ENCODE data around the gene ELMO1. TPM values are rescaled to one million over a fixed set of nuclear protein-coding genes. Genes with fewer than 3 reads are reported as not detected.

The ELMO1 gene
- polyA plus RNA-seq, 1 donor (not counting 4 experiments of a cell fraction or from before 2014, with no cell fraction given): not detected

DNA sequence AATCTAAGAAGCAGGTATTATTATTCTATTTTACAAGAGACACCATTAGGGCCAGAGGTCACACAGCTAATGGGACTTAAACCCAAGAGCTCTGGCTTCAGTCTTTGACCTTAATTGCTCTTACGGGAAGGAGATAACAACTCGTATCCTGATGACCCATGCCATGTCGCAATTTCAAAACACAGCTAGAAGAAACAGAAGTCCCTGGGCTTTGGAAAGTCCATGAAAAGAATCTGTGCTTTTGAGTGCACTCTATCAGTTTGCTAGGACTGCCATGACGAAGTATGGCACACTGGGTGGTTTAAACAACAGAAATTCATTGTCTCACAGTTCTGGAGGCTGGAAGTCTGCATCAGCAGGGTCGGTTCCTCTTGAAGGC, 476.5 kb downstream of the ELMO1 start:
- H3K79me2 ChIP-seq (ENCODE audit: control insufficient read depth, insufficient read depth, low read length): no peaks in the 10 kb centered on the region
- H3K4me3 ChIP-seq (ENCODE audit: control insufficient read depth in 2 of 3, extremely low read depth in 1 of 3, insufficient read depth in 2 of 3, low read depth in 1 of 3, low read length in 3 of 3): no peak overlapping the region
- dilution Hi-C loops (cut with MboI; ENCODE audit: extremely low pct_ligation_motif_present, low sequenced_read_pairs): no loop called here
- DNase-seq (ENCODE audit: low read depth, low spot score) (no peak), FAIRE-seq (no peak)
- no peaks in the 10 kb centered on the region for H3K4me1 ChIP-seq (ENCODE audit: control insufficient read depth, extremely low read depth, insufficient read depth, low read length)
- no peaks in the 10 kb centered on the region for H3K9me1 ChIP-seq (ENCODE audit: control insufficient read depth, extremely low read depth, insufficient read depth, low read length)
- H3K27ac ChIP-seq (ENCODE audit: control insufficient read depth, insufficient read depth, low read length): no peak overlapping the region
- no peak overlapping the region for H3K9ac ChIP-seq (ENCODE audit: control insufficient read depth, extremely low read depth, insufficient read depth, low read length)
- TF ChIP-seq EZH2 (IDR thresholded peaks at IDR 0.05; ENCODE audit: low read length): no peak
- TF ChIP-seq, protein P1, sequence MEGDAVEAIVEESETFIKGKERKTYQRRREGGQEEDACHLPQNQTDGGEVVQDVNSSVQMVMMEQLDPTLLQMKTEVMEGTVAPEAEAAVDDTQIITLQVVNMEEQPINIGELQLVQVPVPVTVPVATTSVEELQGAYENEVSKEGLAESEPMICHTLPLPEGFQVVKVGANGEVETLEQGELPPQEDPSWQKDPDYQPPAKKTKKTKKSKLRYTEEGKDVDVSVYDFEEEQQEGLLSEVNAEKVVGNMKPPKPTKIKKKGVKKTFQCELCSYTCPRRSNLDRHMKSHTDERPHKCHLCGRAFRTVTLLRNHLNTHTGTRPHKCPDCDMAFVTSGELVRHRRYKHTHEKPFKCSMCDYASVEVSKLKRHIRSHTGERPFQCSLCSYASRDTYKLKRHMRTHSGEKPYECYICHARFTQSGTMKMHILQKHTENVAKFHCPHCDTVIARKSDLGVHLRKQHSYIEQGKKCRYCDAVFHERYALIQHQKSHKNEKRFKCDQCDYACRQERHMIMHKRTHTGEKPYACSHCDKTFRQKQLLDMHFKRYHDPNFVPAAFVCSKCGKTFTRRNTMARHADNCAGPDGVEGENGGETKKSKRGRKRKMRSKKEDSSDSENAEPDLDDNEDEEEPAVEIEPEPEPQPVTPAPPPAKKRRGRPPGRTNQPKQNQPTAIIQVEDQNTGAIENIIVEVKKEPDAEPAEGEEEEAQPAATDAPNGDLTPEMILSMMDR (optimal IDR thresholded peaks at IDR 0.05 in 1 of 3, IDR thresholded peaks at IDR 0.05 in 1 of 3, conservative IDR thresholded peaks at IDR 0.05 in 1 of 3; ENCODE audit: extremely low read depth in 1 of 3, insufficient read depth in 2 of 3, low read length in 3 of 3): no peak
- H3K9me3 ChIP-seq (ENCODE audit: control insufficient read depth, low read depth, low read length): no peaks in the 10 kb centered on the region
- no peak overlapping the region for H3K4me2 ChIP-seq (ENCODE audit: control insufficient read depth, extremely low read depth, insufficient read depth, low read depth, low read length)
- no peaks in the 10 kb centered on the region for H4K20me1 ChIP-seq (ENCODE audit: control insufficient read depth, extremely low read depth, insufficient read depth, low read length)
- H3K36me3 ChIP-seq (ENCODE audit: control insufficient read depth in 2 of 2, extremely low read depth in 1 of 2, insufficient read depth in 2 of 2, low read length in 2 of 2): no peaks in the 10 kb centered on the region
- no peak overlapping the region for H2AFZ ChIP-seq (ENCODE audit: control insufficient read depth, low read length)
- H3K27me3 ChIP-seq (ENCODE audit: control insufficient read depth, extremely low read depth, insufficient read depth, low read length): no peaks in the 10 kb centered on the region

DNA sequence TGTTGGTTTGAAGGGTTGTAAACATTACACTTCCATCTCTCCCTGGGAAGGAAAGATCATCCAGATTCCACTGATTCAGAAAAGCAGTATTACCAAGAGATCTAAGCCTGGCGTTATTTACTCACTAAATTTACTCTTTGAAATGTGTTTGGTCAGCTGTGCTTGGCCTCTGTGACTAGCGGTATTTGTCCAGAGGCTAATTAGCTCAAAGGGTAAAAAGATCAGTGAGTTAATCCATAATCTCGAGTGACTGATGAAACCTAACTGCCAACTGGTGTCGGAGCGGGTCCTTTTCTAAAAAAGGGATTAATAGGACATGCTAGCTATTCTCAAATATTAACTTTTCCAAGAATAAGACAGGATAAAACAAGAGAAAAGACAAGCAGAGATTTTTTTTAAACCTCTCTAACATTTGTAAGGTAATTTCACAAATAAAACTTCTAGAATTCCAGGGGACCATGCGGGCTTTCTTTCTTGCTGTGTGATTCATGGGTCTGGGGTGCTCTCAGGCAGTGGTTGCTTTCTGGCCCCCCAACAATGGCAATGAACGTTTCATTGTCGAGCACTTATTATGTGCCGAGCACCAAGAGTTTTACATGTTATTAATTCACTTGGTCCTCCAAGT, 477.0 kb downstream of the ELMO1 start:
- no peaks in the 10 kb centered on the region for H3K9me3 ChIP-seq (ENCODE audit: control insufficient read depth, low read depth, low read length)
- dilution Hi-C loops (cut with MboI; ENCODE audit: extremely low pct_ligation_motif_present, low sequenced_read_pairs): no loop called here
- no peak for TF ChIP-seq EZH2 (IDR thresholded peaks at IDR 0.05; ENCODE audit: low read length)
- TF ChIP-seq, protein P1 (optimal IDR thresholded peaks at IDR 0.05 in 1 of 3, IDR thresholded peaks at IDR 0.05 in 1 of 3, conservative IDR thresholded peaks at IDR 0.05 in 1 of 3; ENCODE audit: extremely low read depth in 1 of 3, insufficient read depth in 2 of 3, low read length in 3 of 3): no peak
- no peak overlapping the region for H3K4me2 ChIP-seq (ENCODE audit: control insufficient read depth, extremely low read depth, insufficient read depth, low read depth, low read length)
- no peak overlapping the region for H2AFZ ChIP-seq (ENCODE audit: control insufficient read depth, low read length)
- no peak overlapping the region for H3K4me3 ChIP-seq (ENCODE audit: control insufficient read depth in 2 of 3, extremely low read depth in 1 of 3, insufficient read depth in 2 of 3, low read depth in 1 of 3, low read length in 3 of 3)
- no peaks in the 10 kb centered on the region for H3K27me3 ChIP-seq (ENCODE audit: control insufficient read depth, extremely low read depth, insufficient read depth, low read length)
- no peaks in the 10 kb centered on the region for H3K9me1 ChIP-seq (ENCODE audit: control insufficient read depth, extremely low read depth, insufficient read depth, low read length)
- no peak overlapping the region for H3K9ac ChIP-seq (ENCODE audit: control insufficient read depth, extremely low read depth, insufficient read depth, low read length)
- H3K4me1 ChIP-seq (ENCODE audit: control insufficient read depth, extremely low read depth, insufficient read depth, low read length): no peaks in the 10 kb centered on the region
- DNase-seq (ENCODE audit: low read depth, low spot score) (no peak), FAIRE-seq (no peak)
- H3K27ac ChIP-seq (ENCODE audit: control insufficient read depth, insufficient read depth, low read length): no peak overlapping the region
- H4K20me1 ChIP-seq (ENCODE audit: control insufficient read depth, extremely low read depth, insufficient read depth, low read length): no peaks in the 10 kb centered on the region
- no peaks in the 10 kb centered on the region for H3K79me2 ChIP-seq (ENCODE audit: control insufficient read depth, insufficient read depth, low read length)
- no peaks in the 10 kb centered on the region for H3K36me3 ChIP-seq (ENCODE audit: control insufficient read depth in 2 of 2, extremely low read depth in 1 of 2, insufficient read depth in 2 of 2, low read length in 2 of 2)

Measured in keratinocyte (primary cell).